K562 (cell line): ENCODE results near the gene IRF6. TPM values are rescaled to one million over a fixed set of nuclear protein-coding genes. Genes with fewer than 3 reads are reported as not detected.

Source experiments
- E2F4 ChIP-seq: sonication (generic); formaldehyde crosslinking; IDR thresholded peaks from 2 replicates; pipeline ENCODE4 v1.8.0; 2022; ENCODE audit warnings: mild to moderate bottlenecking, low read depth, missing genetic modification reagents
- HDGF ChIP-seq: fragments of 450-650 bp; IDR thresholded peaks from 2 replicates; pipeline ENCODE4 v1.6.1; 2016
- LCOR ChIP-seq: sonication (generic); formaldehyde crosslinking; IDR thresholded peaks from 2 replicates; pipeline ENCODE4 v1.8.0; 2022; ENCODE audit warnings: mild to moderate bottlenecking, missing genetic modification reagents
- PKNOX1 ChIP-seq: fragments of 450-650 bp; IDR thresholded peaks from 2 replicates; pipeline ENCODE4 v1.6.1; 2016
- POLR2B ChIP-seq: fragments of 450-650 bp; IDR thresholded peaks from 2 replicates; pipeline ENCODE4 v1.6.1; 2018; ENCODE audit warnings: low read depth; ENCODE audit not compliant: partially characterized antibody
- PPARD ChIP-seq: fragments of 250-450 bp; sonication (Bioruptor Pico); IDR thresholded peaks from 2 replicates; pipeline ENCODE4 v1.8.0; 2022; ENCODE audit warnings: inconsistent platforms, mild to moderate bottlenecking, moderate library complexity
- SFPQ ChIP-seq: fragments of 200-400 bp; formaldehyde crosslinking; IDR thresholded peaks from 2 replicates; pipeline ENCODE4 v1.6.1; 2017; ENCODE audit warnings: mild to moderate bottlenecking, low read depth, low read length, moderate library complexity
- TFAP4 ChIP-seq: sonication (generic); formaldehyde crosslinking; IDR thresholded peaks from 2 replicates; pipeline ENCODE4 v1.8.0; 2022; ENCODE audit warnings: missing genetic modification reagents, mild to moderate bottlenecking, moderate library complexity, borderline replicate concordance
- TGIF2 ChIP-seq: sonication (generic); formaldehyde crosslinking; IDR thresholded peaks from 2 replicates; pipeline ENCODE4 v1.8.1; 2022; ENCODE audit warnings: mild to moderate bottlenecking, missing genetic modification reagents, moderate library complexity
- ZNF707 ChIP-seq: fragments of 250-450 bp; sonication (Bioruptor Pico); conservative IDR thresholded peaks from 2 replicates; pipeline ENCODE4 v1.8.0; 2022; ENCODE audit warnings: inconsistent platforms, mild to moderate bottlenecking, moderate library complexity
- ZNF77 ChIP-seq: fragments of 250-450 bp; sonication (Bioruptor Pico); IDR thresholded peaks from 2 replicates; pipeline ENCODE4 v1.5.0; 2020
- polyA plus RNA-seq, 8 experiments: library from polyadenylated mRNA; depleted of rRNA in 4 of 8; stranded (reverse) in 5 of 8; unstranded in 3 of 8; fragments of >200 nt; fragmentation: Nextera tagmentation in 2 of 8; fragmentation: Illumina TruSeq in 1 of 8; extraction: Ambion mirVana in 2 of 8; extraction: Trizol in 1 of 8; gene quantifications; 2 replicates each; pipeline versions ENCODE4 v1.2.1 to v1.2.3, GENCODE V29; 2011 to 2014; ENCODE audit warnings: inconsistent platforms in 1 of 8, missing spikeins in 1 of 8
- total RNA-seq, 7 experiments: library from RNA; depleted of rRNA in 6 of 7; stranded (reverse); fragments of >200 nt in 6 of 7; fragmentation: Illumina TruSeq in 2 of 7; extraction: Trizol in 2 of 7; gene quantifications; 2 replicates each; pipeline versions ENCODE4 v1.2.1 to v1.2.3, GENCODE V29; 2011 to 2021; ENCODE audit warnings: low replicate concordance in 1 of 7
- TF ChIP-seq, protein P1 (sequence below), 3 experiments: IDR thresholded peaks in 2 of 3; conservative IDR thresholded peaks in 1 of 3; 2 replicates each; pipeline ENCODE4 v1.5.1; 2011 to 2012; ENCODE audit warnings: low read length in 3 of 3, mild to moderate bottlenecking in 3 of 3, control low read depth in 2 of 3, improper control_type of control experiment in 1 of 3, inconsistent platforms in 1 of 3, low read depth in 1 of 3, mixed read lengths in 1 of 3, moderate library complexity in 1 of 3; ENCODE audit not compliant: insufficient read depth in 2 of 3
- TF ChIP-seq, protein P2 (sequence below): fragments of 250-450 bp; sonication (Bioruptor Pico); IDR thresholded peaks from 2 replicates; pipeline ENCODE4 v1.5.0; 2020; ENCODE audit warnings: mild to moderate bottlenecking, borderline replicate concordance

IRF6 gene
- total and polyA plus RNA-seq, 9 of the 15 experiments (the other 6 are each of a cell fraction or from before 2014, with no cell fraction given) = 0.03 to 0.65 (median 0.17) TPM

- TF ChIP-seq, protein P1, sequence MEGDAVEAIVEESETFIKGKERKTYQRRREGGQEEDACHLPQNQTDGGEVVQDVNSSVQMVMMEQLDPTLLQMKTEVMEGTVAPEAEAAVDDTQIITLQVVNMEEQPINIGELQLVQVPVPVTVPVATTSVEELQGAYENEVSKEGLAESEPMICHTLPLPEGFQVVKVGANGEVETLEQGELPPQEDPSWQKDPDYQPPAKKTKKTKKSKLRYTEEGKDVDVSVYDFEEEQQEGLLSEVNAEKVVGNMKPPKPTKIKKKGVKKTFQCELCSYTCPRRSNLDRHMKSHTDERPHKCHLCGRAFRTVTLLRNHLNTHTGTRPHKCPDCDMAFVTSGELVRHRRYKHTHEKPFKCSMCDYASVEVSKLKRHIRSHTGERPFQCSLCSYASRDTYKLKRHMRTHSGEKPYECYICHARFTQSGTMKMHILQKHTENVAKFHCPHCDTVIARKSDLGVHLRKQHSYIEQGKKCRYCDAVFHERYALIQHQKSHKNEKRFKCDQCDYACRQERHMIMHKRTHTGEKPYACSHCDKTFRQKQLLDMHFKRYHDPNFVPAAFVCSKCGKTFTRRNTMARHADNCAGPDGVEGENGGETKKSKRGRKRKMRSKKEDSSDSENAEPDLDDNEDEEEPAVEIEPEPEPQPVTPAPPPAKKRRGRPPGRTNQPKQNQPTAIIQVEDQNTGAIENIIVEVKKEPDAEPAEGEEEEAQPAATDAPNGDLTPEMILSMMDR (IDR thresholded peaks at IDR 0.05 in 2 of 3, conservative IDR thresholded peaks at IDR 0.05 in 1 of 3; ENCODE audit: insufficient read depth in 2 of 3, low read depth in 1 of 3, low read length in 3 of 3) = peak; percentile 64 to 86 (median 83)
- TF ChIP-seq ZNF77 (CRISPR knock-in tag) = no peak
- TF ChIP-seq E2F4 = no peak
- peak; percentile 58; the same call in 1 of the 2 replicates for TF ChIP-seq TFAP4 (CRISPR knock-in tag)
- TF ChIP-seq LCOR = peak; percentile 51; the same call in 1 of the 2 replicates
- TF ChIP-seq, protein P2, sequence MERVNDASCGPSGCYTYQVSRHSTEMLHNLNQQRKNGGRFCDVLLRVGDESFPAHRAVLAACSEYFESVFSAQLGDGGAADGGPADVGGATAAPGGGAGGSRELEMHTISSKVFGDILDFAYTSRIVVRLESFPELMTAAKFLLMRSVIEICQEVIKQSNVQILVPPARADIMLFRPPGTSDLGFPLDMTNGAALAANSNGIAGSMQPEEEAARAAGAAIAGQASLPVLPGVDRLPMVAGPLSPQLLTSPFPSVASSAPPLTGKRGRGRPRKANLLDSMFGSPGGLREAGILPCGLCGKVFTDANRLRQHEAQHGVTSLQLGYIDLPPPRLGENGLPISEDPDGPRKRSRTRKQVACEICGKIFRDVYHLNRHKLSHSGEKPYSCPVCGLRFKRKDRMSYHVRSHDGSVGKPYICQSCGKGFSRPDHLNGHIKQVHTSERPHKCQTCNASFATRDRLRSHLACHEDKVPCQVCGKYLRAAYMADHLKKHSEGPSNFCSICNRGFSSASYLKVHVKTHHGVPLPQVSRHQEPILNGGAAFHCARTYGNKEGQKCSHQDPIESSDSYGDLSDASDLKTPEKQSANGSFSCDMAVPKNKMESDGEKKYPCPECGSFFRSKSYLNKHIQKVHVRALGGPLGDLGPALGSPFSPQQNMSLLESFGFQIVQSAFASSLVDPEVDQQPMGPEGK (CRISPR knock-in tag) = no peak
- no peak for TF ChIP-seq PKNOX1
- TF ChIP-seq PPARD (CRISPR knock-in tag) = no peak
- no peak for TF ChIP-seq POLR2B
- no peak for TF ChIP-seq HDGF
- TF ChIP-seq SFPQ = no peak
- no peak for TF ChIP-seq ZNF707 (CRISPR knock-in tag)
- no peak for TF ChIP-seq TGIF2 (CRISPR knock-in tag)
- TF ChIP-seq, all 486 proteins: peak for 10
Measured at GRCh38 chr1:209823143-209824041, 17.4 kb upstream of the IRF6 start (continued).
